GM12891 (cell line): ENCODE results near the gene WBP1L.

ENCODE experiments used
- POLR2A ChIP-seq: IDR thresholded peaks from 2 replicates; pipeline ENCODE4 v1.6.1; 2011; ENCODE audit warnings: low read depth, low read length, control low read depth
- POLR2AphosphoS5 ChIP-seq: IDR thresholded peaks from 2 replicates; pipeline ENCODE4 v1.6.1; 2011; ENCODE audit warnings: low read depth, low read length, control low read depth

- no peak for TF ChIP-seq POLR2AphosphoS5
- TF ChIP-seq POLR2A = no peak
These were observed 20.9 kb downstream of the WBP1L start for GRCh38 chr10:102764470-102765161.
